ENCODE data around the gene MAP1LC3B2. TPM values are rescaled to one million over a fixed set of nuclear protein-coding genes. Genes with fewer than 3 reads are reported as not detected.

Gene MAP1LC3B2
- total RNA-seq, 1 donor from 2014 or later = 5.8 TPM

- FAIRE-seq = no peak
- Histone ChIP-seq H3K27me3 (ENCODE audit: insufficient read depth, low read length) (no peaks in the 10 kb centered on the region), H3K4me2 (ENCODE audit: low read length) (peak overlapping the region; percentile 88), H3K4me1 (ENCODE audit: insufficient read depth, low read length) (peaks cover 18% of the 10 kb centered on the region), H3K9me3 (ENCODE audit: insufficient read depth, low read depth, low read length) (no peaks in the 10 kb centered on the region), H3K27ac (ENCODE audit: low read depth, low read length) (no peak overlapping the region), H3K4me3 (ENCODE audit: insufficient read depth, low read depth, low read length) (peak overlapping the region; percentile 63), H3K36me3 (ENCODE audit: insufficient read depth, low read length) (no peaks in the 10 kb centered on the region), H4K20me1 (ENCODE audit: insufficient read depth, low read length) (no peaks in the 10 kb centered on the region), H3K9ac (ENCODE audit: low read length) (peak overlapping the region; percentile 56), H3K79me2 (ENCODE audit: insufficient read depth, low read length) (no peaks in the 10 kb centered on the region), H2AFZ (ENCODE audit: low read depth, low read length) (peak overlapping the region; percentile 77)
- peaks cover 7% of the 10 kb centered on the region for H3K4me1 Mint-ChIP-seq (ENCODE audit: low read depth, unreplicated experiment)
- peaks cover 2% of the 10 kb centered on the region for H3K27me3 Mint-ChIP-seq (ENCODE audit: low read depth, unreplicated experiment)
- H3K9me3 Mint-ChIP-seq (ENCODE audit: unreplicated experiment) = no peaks in the 10 kb centered on the region
- TF ChIP-seq EZH2 (IDR thresholded peaks at IDR 0.05; ENCODE audit: insufficient read depth, low read length) = no peak
- TF ChIP-seq, protein P1, sequence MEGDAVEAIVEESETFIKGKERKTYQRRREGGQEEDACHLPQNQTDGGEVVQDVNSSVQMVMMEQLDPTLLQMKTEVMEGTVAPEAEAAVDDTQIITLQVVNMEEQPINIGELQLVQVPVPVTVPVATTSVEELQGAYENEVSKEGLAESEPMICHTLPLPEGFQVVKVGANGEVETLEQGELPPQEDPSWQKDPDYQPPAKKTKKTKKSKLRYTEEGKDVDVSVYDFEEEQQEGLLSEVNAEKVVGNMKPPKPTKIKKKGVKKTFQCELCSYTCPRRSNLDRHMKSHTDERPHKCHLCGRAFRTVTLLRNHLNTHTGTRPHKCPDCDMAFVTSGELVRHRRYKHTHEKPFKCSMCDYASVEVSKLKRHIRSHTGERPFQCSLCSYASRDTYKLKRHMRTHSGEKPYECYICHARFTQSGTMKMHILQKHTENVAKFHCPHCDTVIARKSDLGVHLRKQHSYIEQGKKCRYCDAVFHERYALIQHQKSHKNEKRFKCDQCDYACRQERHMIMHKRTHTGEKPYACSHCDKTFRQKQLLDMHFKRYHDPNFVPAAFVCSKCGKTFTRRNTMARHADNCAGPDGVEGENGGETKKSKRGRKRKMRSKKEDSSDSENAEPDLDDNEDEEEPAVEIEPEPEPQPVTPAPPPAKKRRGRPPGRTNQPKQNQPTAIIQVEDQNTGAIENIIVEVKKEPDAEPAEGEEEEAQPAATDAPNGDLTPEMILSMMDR (IDR thresholded peaks at IDR 0.05; ENCODE audit: insufficient read depth, low read depth, low read length) = no peak
- peak; percentile 77 for DNase-seq (ENCODE audit: low read depth)
- no peaks in the 10 kb centered on the region for H3K36me3 Mint-ChIP-seq (ENCODE audit: low read depth, unreplicated experiment)
- H3K27ac Mint-ChIP-seq (ENCODE audit: unreplicated experiment) = peak overlapping the region; percentile 34
- H3K4me3 Mint-ChIP-seq (ENCODE audit: unreplicated experiment) = peak overlapping the region; percentile 84
Measured at GRCh38 chr12:116533343-116534251, 25.6 kb upstream of the MAP1LC3B2 start.

DNA sequence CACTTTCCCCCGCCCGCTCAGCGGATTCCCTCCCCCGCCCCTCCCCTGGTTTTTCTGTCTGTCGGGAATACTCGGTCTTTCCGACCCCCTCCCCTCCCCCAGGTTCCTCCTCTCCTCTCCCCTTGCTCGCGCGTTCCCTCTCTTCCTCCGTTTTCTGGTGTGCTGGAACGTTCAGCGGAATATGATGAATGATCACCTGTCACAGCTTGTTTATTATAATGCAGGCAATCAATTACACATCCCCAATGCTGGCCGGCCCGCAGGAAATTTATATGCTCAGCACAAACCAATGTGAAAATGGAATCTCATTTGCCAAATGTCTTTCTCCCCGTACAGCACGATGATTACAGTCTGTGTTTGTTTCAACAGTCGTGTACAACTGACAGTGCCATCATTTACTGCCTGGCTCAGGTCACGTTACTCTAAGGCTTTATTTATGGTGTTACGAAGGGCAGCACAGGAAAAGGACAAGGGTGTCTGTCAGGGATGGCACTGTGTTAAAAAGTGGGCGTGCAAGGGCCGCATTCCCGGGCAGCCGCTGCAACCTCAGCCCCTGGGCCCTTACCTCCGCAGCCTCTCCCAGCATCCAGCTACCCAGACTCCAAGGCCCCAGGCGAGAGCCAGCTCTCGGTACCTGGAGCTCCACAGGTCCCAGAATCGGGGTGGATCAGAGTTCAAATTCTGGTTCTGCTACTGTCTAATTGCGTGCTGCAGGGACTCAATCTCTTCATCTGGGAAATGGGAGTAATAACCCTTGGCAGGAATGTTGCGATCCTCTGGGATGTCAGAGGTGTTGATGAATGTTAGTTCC is 24.7 kb upstream of the MAP1LC3B2 start:
- no peaks in the 10 kb centered on the region for H3K9me3 ChIP-seq (ENCODE audit: insufficient read depth, low read depth, low read length)
- FAIRE-seq = no peak
- H3K4me1 Mint-ChIP-seq (ENCODE audit: low read depth, unreplicated experiment) = peaks cover 11% of the 10 kb centered on the region
- peak overlapping the region; percentile 88 for H3K4me2 ChIP-seq (ENCODE audit: low read length)
- peak; percentile 42 for DNase-seq (ENCODE audit: low read depth)
- peaks cover 2% of the 10 kb centered on the region for H3K27me3 Mint-ChIP-seq (ENCODE audit: low read depth, unreplicated experiment)
- peaks cover 18% of the 10 kb centered on the region for H3K4me1 ChIP-seq (ENCODE audit: insufficient read depth, low read length)
- TF ChIP-seq EZH2 (IDR thresholded peaks at IDR 0.05; ENCODE audit: insufficient read depth, low read length) = no peak
- no peak overlapping the region for H3K27ac ChIP-seq (ENCODE audit: low read depth, low read length)
- H3K9ac ChIP-seq (ENCODE audit: low read length) = peak overlapping the region; percentile 56
- no peaks in the 10 kb centered on the region for H3K79me2 ChIP-seq (ENCODE audit: insufficient read depth, low read length)
- no peaks in the 10 kb centered on the region for H3K27me3 ChIP-seq (ENCODE audit: insufficient read depth, low read length)
- H3K27ac Mint-ChIP-seq (ENCODE audit: unreplicated experiment) = no peak overlapping the region
- no peaks in the 10 kb centered on the region for H3K9me3 Mint-ChIP-seq (ENCODE audit: unreplicated experiment)
- peak overlapping the region; percentile 63 for H3K4me3 ChIP-seq (ENCODE audit: insufficient read depth, low read depth, low read length)
- no peaks in the 10 kb centered on the region for H3K36me3 ChIP-seq (ENCODE audit: insufficient read depth, low read length)
- no peaks in the 10 kb centered on the region for H4K20me1 ChIP-seq (ENCODE audit: insufficient read depth, low read length)
- H2AFZ ChIP-seq (ENCODE audit: low read depth, low read length) = peak overlapping the region; percentile 62
- H3K4me3 Mint-ChIP-seq (ENCODE audit: unreplicated experiment) = peak overlapping the region; percentile 84
- H3K36me3 Mint-ChIP-seq (ENCODE audit: low read depth, unreplicated experiment) = no peaks in the 10 kb centered on the region

GRCh38 chr12:116535241-116535640 is 23.9 kb upstream of the MAP1LC3B2 start:
- Histone ChIP-seq H4K20me1 (ENCODE audit: insufficient read depth, low read length) (no peaks in the 10 kb centered on the region), H3K79me2 (ENCODE audit: insufficient read depth, low read length) (no peaks in the 10 kb centered on the region), H3K4me1 (ENCODE audit: insufficient read depth, low read length) (peaks cover 25% of the 10 kb centered on the region), H3K27me3 (ENCODE audit: insufficient read depth, low read length) (no peaks in the 10 kb centered on the region), H3K27ac (ENCODE audit: low read depth, low read length) (no peak overlapping the region), H3K9me3 (ENCODE audit: insufficient read depth, low read depth, low read length) (no peaks in the 10 kb centered on the region), H2AFZ (ENCODE audit: low read depth, low read length) (no peak overlapping the region), H3K4me3 (ENCODE audit: insufficient read depth, low read depth, low read length) (no peak overlapping the region), H3K9ac (ENCODE audit: low read length) (no peak overlapping the region), H3K4me2 (ENCODE audit: low read length) (no peak overlapping the region), H3K36me3 (ENCODE audit: insufficient read depth, low read length) (no peaks in the 10 kb centered on the region)
- Mint-ChIP-seq H3K27ac (ENCODE audit: unreplicated experiment) (no peak overlapping the region), H3K9me3 (ENCODE audit: unreplicated experiment) (no peaks in the 10 kb centered on the region), H3K4me3 (ENCODE audit: unreplicated experiment) (no peak overlapping the region), H3K36me3 (ENCODE audit: low read depth, unreplicated experiment) (no peaks in the 10 kb centered on the region), H3K27me3 (ENCODE audit: low read depth, unreplicated experiment) (peaks cover 1% of the 10 kb centered on the region), H3K4me1 (ENCODE audit: low read depth, unreplicated experiment) (peaks cover 18% of the 10 kb centered on the region)
- FAIRE-seq (no peak), DNase-seq (ENCODE audit: low read depth) (no peak)
- TF ChIP-seq EZH2 (IDR thresholded peaks at IDR 0.05; ENCODE audit: insufficient read depth, low read length) = no peak
- TF ChIP-seq, protein P1 (IDR thresholded peaks at IDR 0.05; ENCODE audit: insufficient read depth, low read depth, low read length) = no peak
